K562 (cell line): Measurements from ENCODE around the gene HIVEP1. TPM values are rescaled to one million over a fixed set of nuclear protein-coding genes. Genes with fewer than 3 reads are reported as not detected.

Source experiments
- ATAC-seq: fragments of 200-7000 bp; cut with Tn5 transposase; 3 replicates; pipeline ENCODE4 v1.9.1; 2020; ENCODE audit warnings: moderate library complexity
- BruUV-seq: library from RNA; stranded (reverse); fragments of 400-500 nt; replicated peaks from 2 replicates; lab custom pipeline; 2021; lab: Mats Ljungman, UMichigan
- CTCF ChIA-PET: fragments of 300-600 bp; formaldehyde crosslinking; extraction: SDS; loops from one replicate; lab custom pipeline; 2021; ENCODE audit warnings: low intra/inter-chr PET ratio; lab: Yijun Ruan, JAX
- POLR2A ChIA-PET: fragments of 300-600, 350-650 bp; sonication (Branson Sonifier 250); formaldehyde crosslinking; extraction: SDS; loops from one replicate; lab custom pipeline; 2021; ENCODE audit warnings: antibody characterized with exemption, inconsistent platforms; lab: Yijun Ruan, JAX
- DNase-seq, 4 experiments: peaks; one replicate each; pipeline versions ENCODE4 v3.0.0 to v3.0.0-alpha.2; 2011 to 2018; ENCODE audit warnings: low spot score in 3 of 4, mixed read lengths in 3 of 4; ENCODE audit errors: extremely low read depth in 1 of 4
- FAIRE-seq: peaks from 2 replicates; lab custom pipeline; 2011; peaks lifted over from hg19 to GRCh38; lab: Jason Lieb, UNC
- H2AFZ ChIP-seq: 2 replicates; pipeline ENCODE4 v1.6.0; 2011; ENCODE audit warnings: low read depth, low read length, control low read depth, inconsistent platforms
- H3K27ac ChIP-seq: fragments of 200-600 bp; 3 replicates; pipeline ENCODE4 v1.8.0; 2011; ENCODE audit warnings: low read depth, mild to moderate bottlenecking, control low read depth, inconsistent platforms, low read length, moderate library complexity, mixed read lengths; ENCODE audit errors: extremely low read depth
- H3K27me3 ChIP-seq, 2 experiments: fragments of 300-600 bp in 1 of 2; 2 replicates in 1 of 2; 3 replicates in 1 of 2; pipeline versions ENCODE4 v1.6.0 to v1.8.0; 2011; ENCODE audit warnings: inconsistent platforms in 2 of 2, low read length in 2 of 2, mild to moderate bottlenecking in 1 of 2, mixed read lengths in 1 of 2, moderate library complexity in 1 of 2; ENCODE audit not compliant: control insufficient read depth in 2 of 2, insufficient read depth in 2 of 2
- H3K36me3 ChIP-seq: fragments of 300-600 bp; 3 replicates; pipeline ENCODE4 v1.8.0; 2011; ENCODE audit warnings: mild to moderate bottlenecking, low read length, inconsistent platforms; ENCODE audit not compliant: control insufficient read depth, insufficient read depth
- H3K4me1 ChIP-seq, 2 experiments: fragments of 200-600 bp in 1 of 2; replicated peaks in 1 of 2; 2 replicates in 1 of 2; 3 replicates in 1 of 2; pipeline versions ENCODE4 v1.5.1 to v1.8.0; 2011; ENCODE audit warnings: inconsistent platforms in 2 of 2, low read length in 2 of 2, mild to moderate bottlenecking in 1 of 2, mixed read lengths in 1 of 2, moderate library complexity in 1 of 2; ENCODE audit not compliant: control insufficient read depth in 2 of 2, insufficient read depth in 2 of 2
- H3K4me2 ChIP-seq: 2 replicates; pipeline ENCODE4 v1.6.1; 2011; ENCODE audit warnings: low read length, control low read depth, inconsistent platforms, mixed read lengths; ENCODE audit not compliant: insufficient read depth
- H3K4me3 ChIP-seq: fragments of 200-600 bp; sonication (generic), shearing (Covaris generic); 2 replicates; pipeline ENCODE4 v1.5.1; 2016; ENCODE audit warnings: control low read depth, inconsistent platforms
- H3K79me2 ChIP-seq: fragments of 200-600 bp; 3 replicates; pipeline ENCODE4 v1.8.0; 2011; ENCODE audit warnings: low read length, inconsistent platforms; ENCODE audit not compliant: control insufficient read depth, insufficient read depth
- H3K9ac ChIP-seq, 2 experiments: 2 replicates each; pipeline versions ENCODE4 v1.6.0 to v1.6.1; 2011; ENCODE audit warnings: low read depth in 2 of 2, low read length in 2 of 2, control low read depth in 1 of 2, inconsistent platforms in 1 of 2, mild to moderate bottlenecking in 1 of 2, mixed read lengths in 1 of 2; ENCODE audit not compliant: insufficient read depth in 1 of 2
- H3K9me1 ChIP-seq: one replicate; pipeline ENCODE4 v1.6.0; 2011; ENCODE audit warnings: inconsistent platforms, mild to moderate bottlenecking, low read length, moderate library complexity; ENCODE audit not compliant: control insufficient read depth, insufficient read depth
- H3K9me3 ChIP-seq: replicated peaks from 2 replicates; pipeline ENCODE4 v1.5.1; 2011; ENCODE audit warnings: low read depth, low read length, inconsistent platforms; ENCODE audit not compliant: control insufficient read depth, insufficient read depth
- H4K20me1 ChIP-seq: replicated peaks from 2 replicates; pipeline ENCODE4 v1.6.1; 2011; ENCODE audit warnings: low read length, inconsistent platforms, mixed read lengths; ENCODE audit not compliant: control insufficient read depth, insufficient read depth
- CEBPB ChIP-seq: fragments of 450-650 bp; IDR thresholded peaks from 2 replicates; pipeline ENCODE4 v1.6.1; 2016; ENCODE audit warnings: missing genetic modification characterization, missing compliant biosample characterization
- ETS2 ChIP-seq: IDR thresholded peaks from 2 replicates; pipeline ENCODE4 v1.6.1; 2016; ENCODE audit warnings: borderline replicate concordance, missing genetic modification characterization, mild to moderate bottlenecking, moderate library complexity, missing compliant biosample characterization; ENCODE audit not compliant: poor library complexity, severe bottlenecking
- MYNN ChIP-seq, 2 experiments: sonication (generic); formaldehyde crosslinking in 1 of 2; IDR thresholded peaks; 2 replicates each; pipeline versions ENCODE4 v1.5.0 to v1.6.1; 2016 to 2020; ENCODE audit warnings: antibody characterized with exemption in 1 of 2, missing genetic modification reagents in 1 of 2
- RFX1 ChIP-seq: fragments of 450-650 bp; IDR thresholded peaks from 2 replicates; pipeline ENCODE4 v1.6.1; 2016; ENCODE audit warnings: mild to moderate bottlenecking, moderate library complexity
- SAFB2 ChIP-seq: fragments of 200-400 bp; formaldehyde crosslinking; IDR thresholded peaks from 2 replicates; pipeline ENCODE4 v1.6.1; 2018; ENCODE audit warnings: borderline replicate concordance, low read length, low read depth, moderate library complexity; ENCODE audit not compliant: severe bottlenecking
- TOE1 ChIP-seq, 2 experiments: fragments of 450-650 bp in 1 of 2; sonication (generic) in 1 of 2; formaldehyde crosslinking in 1 of 2; IDR thresholded peaks; 2 replicates each; pipeline versions ENCODE4 v1.7.1 to v1.8.0; 2016 to 2022; ENCODE audit warnings: borderline replicate concordance in 2 of 2, mild to moderate bottlenecking in 2 of 2, antibody characterized with exemption in 1 of 2, inconsistent platforms in 1 of 2, low read depth in 1 of 2, missing genetic modification reagents in 1 of 2, moderate library complexity in 1 of 2
- YBX1 ChIP-seq: fragments of 450-650 bp; IDR thresholded peaks from 2 replicates; pipeline ENCODE4 v1.7.1; 2016; ENCODE audit warnings: mild to moderate bottlenecking
- WGBS: fragments of 100-300 bp; shearing (Covaris generic); methylation state at CpG from one replicate; pipeline ENCODE4 v1.1.6; 2016; ENCODE audit warnings: low coverage, mixed read lengths; ENCODE audit not compliant: insufficient coverage; ENCODE audit errors: missing lambda C conversion rate; 5-methylcytosine and 5-hydroxymethylcytosine counted together
- in situ Hi-C: fragments of 300-500 bp; cut with MboI; formaldehyde crosslinking; loops from 4 replicates; pipeline ENCODE4 v1.15.0; 2018; ENCODE audit warnings: inconsistent platforms, mixed read lengths
- intact Hi-C: fragments of 100-400 bp; cut with micrococcal nuclease; formaldehyde crosslinking; loops from 2 replicates; pipeline ENCODE4 v1.14.2; 2022
- polyA plus RNA-seq, 8 experiments: library from polyadenylated mRNA; depleted of rRNA in 4 of 8; stranded (reverse) in 5 of 8; unstranded in 3 of 8; fragments of >200 nt; fragmentation: Nextera tagmentation in 2 of 8; fragmentation: Illumina TruSeq in 1 of 8; extraction: Ambion mirVana in 2 of 8; extraction: Trizol in 1 of 8; gene quantifications; 2 replicates each; pipeline versions ENCODE4 v1.2.1 to v1.2.3, GENCODE V29; 2011 to 2014; ENCODE audit warnings: inconsistent platforms in 1 of 8, missing spikeins in 1 of 8
- total RNA-seq, 7 experiments: library from RNA; depleted of rRNA in 6 of 7; stranded (reverse); fragments of >200 nt in 6 of 7; fragmentation: Illumina TruSeq in 2 of 7; extraction: Trizol in 2 of 7; gene quantifications; 2 replicates each; pipeline versions ENCODE4 v1.2.1 to v1.2.3, GENCODE V29; 2011 to 2021; ENCODE audit warnings: low replicate concordance in 1 of 7

Gene HIVEP1
- total and polyA plus RNA-seq, 9 of the 15 experiments (the other 6 are each of a cell fraction or from before 2014, with no cell fraction given): 6.0 to 33.3 (median 21.7) TPM

GRCh38 chr6:12196326-12196936 is 184.3 kb downstream of the HIVEP1 start:
- intact Hi-C loops: no loop called here
- Histone ChIP-seq H4K20me1 (no peaks in the 10 kb centered on the region), H3K4me3 (no peak overlapping the region), H3K9me1 (no peaks in the 10 kb centered on the region)
- TF ChIP-seq YBX1: no peak
- no peak for TF ChIP-seq RFX1
- TF ChIP-seq SAFB2: no peak
- TF ChIP-seq CEBPB (tag): no peak
- no peak for TF ChIP-seq MYNN (IDR thresholded peaks at IDR 0.05)
- TF ChIP-seq MYNN (CRISPR knock-in tag; IDR thresholded peaks at IDR 0.05): no peak
- no peak for TF ChIP-seq TOE1 (IDR thresholded peaks at IDR 0.05; ENCODE audit: borderline replicate concordance)
- no peak for TF ChIP-seq TOE1 (CRISPR knock-in tag; IDR thresholded peaks at IDR 0.05; ENCODE audit: borderline replicate concordance, low read depth)
- TF ChIP-seq ETS2 (tag): no peak
- TF ChIP-seq, all 486 proteins: peak for 0
- no peaks in the 10 kb centered on the region for H3K79me2 ChIP-seq
- in situ Hi-C loops: no loop called here
- DNase-seq (no peak), ATAC-seq (no peak), FAIRE-seq (no peak)
- H3K4me1 ChIP-seq: no peaks in the 10 kb centered on the region
- H2AFZ ChIP-seq: no peak overlapping the region
- no peak overlapping the region for H3K4me2 ChIP-seq
- 2% methylated on average over 6 of the region's 6 CpGs for WGBS
- POLR2A ChIA-PET: interaction anchor here (0.6 to 1.0 kb wide), 5 partner anchors 8 to 87 kb away, joined by 3 read pairs; no protein-coding TSS in a partner anchor
- CTCF ChIA-PET: no interaction called here
- H3K27me3 ChIP-seq: peaks cover 8 to 14% of the 10 kb centered on the region in 2 experiments; a peak in 4 of 5 replicates
- no TSS peak for BruUV-seq
- H3K36me3 ChIP-seq: no peaks in the 10 kb centered on the region
- no peaks in the 10 kb centered on the region for H3K9me3 ChIP-seq
- no peak overlapping the region for H3K9ac ChIP-seq
- H3K27ac ChIP-seq: no peak overlapping the region
